GM19463 (cell line): ENCODE results near the gene SPATS2.

Experiments used
- ATAC-seq: cut with Tn5 transposase; IDR thresholded peaks from one replicate; pipeline ENCODE4 v1.9.1; 2021; ENCODE audit warnings: mild to moderate bottlenecking, moderate library complexity; ENCODE audit not compliant: unreplicated experiment

The SPATS2 gene

GRCh38 chr12:49538510-49539403 is 171.5 kb downstream of the SPATS2 start, which contains the start of gene KCNH3:
Gene KCNH3 (plus strand): TSS chr12:49539030. CDS start chr12:49539417, 387 bp downstream.
- ATAC-seq = peak; percentile 80

- no peak for ATAC-seq
Observed at GRCh38 chr12:49539406-49540228, 172.4 kb downstream of the SPATS2 start.

- ATAC-seq = no peak
Observed at GRCh38 chr12:49540229-49541139, 173.2 kb downstream of the SPATS2 start.

- ATAC-seq = no peak
Observed at GRCh38 chr12:49541140-49541861, 174.0 kb downstream of the SPATS2 start.

GRCh38 chr12:49541911-49542505 is 174.7 kb downstream of the SPATS2 start:
- no peak for ATAC-seq

- ATAC-seq = no peak
Observed at GRCh38 chr12:49542592-49543160, 175.4 kb downstream of the SPATS2 start.

- no peak for ATAC-seq
Observed at GRCh38 chr12:49543221-49543913, 176.1 kb downstream of the SPATS2 start.

GRCh38 chr12:49543914-49544815 is 176.9 kb downstream of the SPATS2 start:
- ATAC-seq = no peak

GRCh38 chr12:49545815-49546214 is 178.6 kb downstream of the SPATS2 start:
- no peak for ATAC-seq

GRCh38 chr12:49546481-49546880 is 179.2 kb downstream of the SPATS2 start:
- ATAC-seq = no peak

- ATAC-seq = no peak
Observed at GRCh38 chr12:49547090-49547690, 179.9 kb downstream of the SPATS2 start.

GRCh38 chr12:49548481-49548821 is 181.2 kb downstream of the SPATS2 start:
- ATAC-seq = no peak

GRCh38 chr12:49548822-49549648 is 181.8 kb downstream of the SPATS2 start:
- no peak for ATAC-seq

GRCh38 chr12:49549735-49550692 is 182.8 kb downstream of the SPATS2 start:
- no peak for ATAC-seq

- ATAC-seq = no peak
Observed at GRCh38 chr12:49550693-49551252, 183.5 kb downstream of the SPATS2 start.
